GM19452 (cell line): ENCODE data around the gene UBXN7.
"Not testable (repeated sequence)": the region's sequence is repeated elsewhere in the genome, so short reads cannot be mapped to it uniquely, and the experiment has no call there.

Source experiments
- ATAC-seq: cut with Tn5 transposase; IDR thresholded peaks from one replicate; pipeline ENCODE4 v1.9.1; 2021; ENCODE audit not compliant: unreplicated experiment

Gene UBXN7

GRCh38 chr3:196320137-196320536 is 112.1 kb downstream of the UBXN7 start:
- no peak for ATAC-seq

- ATAC-seq, result peak; percentile 88
Measured at GRCh38 chr3:196317687-196318467, 114.3 kb downstream of the UBXN7 start, which contains the start of gene DYNLT2B. DYNLT2B (minus strand) TSS chr3:196318240; CDS start chr3:196318152, 88 bp downstream.

GRCh38 chr3:196316799-196317686 is 115.2 kb downstream of the UBXN7 start:
- not testable (repeated sequence) for ATAC-seq

- ATAC-seq, result no peak
Measured at GRCh38 chr3:196315821-196316220, 116.4 kb downstream of the UBXN7 start.

GRCh38 chr3:196314597-196314996 is 117.6 kb downstream of the UBXN7 start:
- no peak for ATAC-seq

- ATAC-seq, result not testable (repeated sequence)
Measured at GRCh38 chr3:196314086-196314485, 118.1 kb downstream of the UBXN7 start.

- ATAC-seq, result not testable (repeated sequence)
Measured at GRCh38 chr3:196302960-196303359, 129.3 kb downstream of the UBXN7 start.

GRCh38 chr3:196302551-196302950 is 129.7 kb downstream of the UBXN7 start:
- not testable (repeated sequence) for ATAC-seq

- ATAC-seq, result no peak
Measured at GRCh38 chr3:196298521-196298920, 133.7 kb downstream of the UBXN7 start.
